ENCODE results near the gene CYP4F8.

Gene CYP4F8, protein sequence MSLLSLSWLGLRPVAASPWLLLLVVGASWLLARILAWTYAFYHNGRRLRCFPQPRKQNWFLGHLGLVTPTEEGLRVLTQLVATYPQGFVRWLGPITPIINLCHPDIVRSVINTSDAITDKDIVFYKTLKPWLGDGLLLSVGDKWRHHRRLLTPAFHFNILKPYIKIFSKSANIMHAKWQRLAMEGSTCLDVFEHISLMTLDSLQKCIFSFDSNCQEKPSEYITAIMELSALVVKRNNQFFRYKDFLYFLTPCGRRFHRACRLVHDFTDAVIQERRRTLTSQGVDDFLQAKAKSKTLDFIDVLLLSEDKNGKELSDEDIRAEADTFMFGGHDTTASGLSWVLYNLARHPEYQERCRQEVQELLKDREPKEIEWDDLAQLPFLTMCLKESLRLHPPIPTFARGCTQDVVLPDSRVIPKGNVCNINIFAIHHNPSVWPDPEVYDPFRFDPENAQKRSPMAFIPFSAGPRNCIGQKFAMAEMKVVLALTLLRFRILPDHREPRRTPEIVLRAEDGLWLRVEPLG

DNA sequence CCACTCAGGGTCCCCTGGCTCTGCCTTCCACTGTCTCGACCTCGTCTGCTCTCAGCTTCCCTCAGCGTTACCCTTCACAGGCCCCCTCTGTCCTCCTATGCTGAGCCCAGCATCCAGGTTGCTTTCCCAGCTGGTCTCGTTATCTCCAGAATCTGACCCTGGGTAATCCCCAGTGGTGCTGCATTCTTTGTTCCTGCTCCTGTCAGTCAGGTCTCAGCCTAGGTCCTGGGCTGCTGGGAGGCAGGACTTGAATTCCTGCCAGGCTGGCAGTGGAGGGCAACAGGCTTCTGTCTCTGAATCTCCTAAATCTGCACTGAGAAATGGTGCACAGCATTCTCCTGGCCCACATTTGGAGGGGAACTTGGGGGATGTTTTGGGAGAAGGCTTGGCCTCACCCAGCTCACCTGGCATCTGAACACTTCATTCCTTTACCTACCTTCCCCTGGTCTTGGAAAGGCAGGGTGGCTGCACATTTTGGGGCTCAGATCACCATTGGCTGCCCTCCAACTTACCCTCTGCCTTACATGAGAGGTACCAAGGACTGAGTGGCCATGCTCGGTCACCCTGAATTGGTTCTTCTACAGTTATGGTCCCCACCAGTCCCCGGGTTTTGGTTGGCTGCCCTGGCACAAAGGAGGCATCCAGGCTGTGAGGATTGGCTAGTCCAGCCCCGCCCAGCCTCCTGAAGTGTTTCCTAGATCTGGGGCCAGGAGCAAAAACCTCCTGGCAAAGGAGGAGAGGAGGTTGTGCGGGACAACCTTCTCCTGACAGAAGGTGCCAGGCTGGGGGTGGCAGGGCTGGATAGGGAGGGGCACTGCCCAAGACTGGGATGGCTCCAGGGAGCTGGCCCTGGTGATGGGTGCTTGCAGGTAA, at the start of gene CYP4F8:
CYP4F8 (plus strand) TSS at position 712 of the 873 bp plus-strand sequence. CDS start 399 bp downstream, outside the sequence.
- no peaks in the 10 kb centered on the region for H3K36me3 ChIP-seq (ENCODE audit: control insufficient read depth, insufficient read depth, low read length)
- no peak within 1 kb of the TSS for H3K27ac ChIP-seq (ENCODE audit: low read length)
- DNase-seq (ENCODE audit: low read depth, low spot score): no peak
- no peaks in the 10 kb centered on the region for H3K4me1 ChIP-seq (ENCODE audit: control insufficient read depth, insufficient read depth, low read length)
- no peak within 1 kb of the TSS for H3K4me3 ChIP-seq (ENCODE audit: low read length)
- no peaks in the 10 kb centered on the region for H3K27me3 ChIP-seq (ENCODE audit: control insufficient read depth, insufficient read depth, low read length)
- WGBS (ENCODE audit: insufficient coverage, insufficient read length): no CpG with 5 or more reads among the region's 8 CpGs
- H3K9me3 ChIP-seq (ENCODE audit: control insufficient read depth, insufficient read depth, low read length): peaks cover 15% of the 10 kb centered on the region

DNA sequence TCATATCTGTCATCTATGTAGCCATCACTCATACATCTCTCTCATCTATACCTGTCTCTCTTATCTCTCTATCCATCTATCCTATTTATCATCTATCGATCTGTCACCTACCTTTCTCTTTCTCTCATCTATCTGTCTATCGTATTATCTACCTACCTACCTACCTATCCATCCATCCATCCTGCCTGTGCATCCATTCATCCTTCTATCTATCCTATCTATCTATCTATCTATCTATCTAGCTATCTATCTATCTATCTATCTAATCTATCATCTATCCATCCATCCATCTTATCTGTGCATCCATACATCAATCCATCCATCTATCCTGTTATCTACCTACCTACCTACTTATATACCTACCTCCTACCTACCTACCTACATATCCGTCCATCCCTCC, 44.6 kb upstream of the CYP4F8 start:
- H3K4me3 ChIP-seq (ENCODE audit: low read length): no peak overlapping the region
- no peaks in the 10 kb centered on the region for H3K36me3 ChIP-seq (ENCODE audit: control insufficient read depth, insufficient read depth, low read length)
- no peaks in the 10 kb centered on the region for H3K27me3 ChIP-seq (ENCODE audit: control insufficient read depth, insufficient read depth, low read length)
- no peaks in the 10 kb centered on the region for H3K4me1 ChIP-seq (ENCODE audit: control insufficient read depth, insufficient read depth, low read length)
- peaks cover 13% of the 10 kb centered on the region for H3K9me3 ChIP-seq (ENCODE audit: control insufficient read depth, insufficient read depth, low read length)
- 100% methylated on average over 3 of the region's 3 CpGs for WGBS (ENCODE audit: insufficient coverage, insufficient read length)
- no peak overlapping the region for H3K27ac ChIP-seq (ENCODE audit: low read length)
- no peak for DNase-seq (ENCODE audit: low read depth, low spot score)

DNA sequence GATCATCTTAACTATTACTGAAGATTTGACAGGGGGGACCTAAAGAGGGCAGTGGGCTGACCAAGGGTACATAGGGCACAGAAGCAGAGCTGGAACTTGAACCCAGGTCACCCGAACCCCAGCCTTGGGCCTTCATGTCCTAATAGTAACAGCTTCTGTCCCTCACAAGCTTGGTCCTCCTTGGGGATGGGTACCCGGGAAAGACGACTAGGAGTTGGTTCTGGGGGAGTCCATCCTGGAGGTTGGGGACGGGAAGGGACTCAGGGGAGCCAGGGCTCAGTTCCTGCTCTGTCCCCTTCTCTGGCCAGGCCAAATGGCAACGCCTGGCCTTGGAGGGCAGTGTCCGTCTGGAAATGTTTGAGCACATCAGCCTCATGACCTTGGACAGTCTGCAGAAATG, 39.6 kb upstream of the CYP4F8 start:
- no peak for DNase-seq (ENCODE audit: low read depth, low spot score)
- Histone ChIP-seq H3K36me3 (ENCODE audit: control insufficient read depth, insufficient read depth, low read length) (no peaks in the 10 kb centered on the region), H3K4me1 (ENCODE audit: control insufficient read depth, insufficient read depth, low read length) (no peaks in the 10 kb centered on the region), H3K27ac (ENCODE audit: low read length) (no peak overlapping the region), H3K27me3 (ENCODE audit: control insufficient read depth, insufficient read depth, low read length) (no peaks in the 10 kb centered on the region), H3K9me3 (ENCODE audit: control insufficient read depth, insufficient read depth, low read length) (peaks cover 12% of the 10 kb centered on the region), H3K4me3 (ENCODE audit: low read length) (no peak overlapping the region)
- no CpG with 5 or more reads among the region's 6 CpGs for WGBS (ENCODE audit: insufficient coverage, insufficient read length)

DNA sequence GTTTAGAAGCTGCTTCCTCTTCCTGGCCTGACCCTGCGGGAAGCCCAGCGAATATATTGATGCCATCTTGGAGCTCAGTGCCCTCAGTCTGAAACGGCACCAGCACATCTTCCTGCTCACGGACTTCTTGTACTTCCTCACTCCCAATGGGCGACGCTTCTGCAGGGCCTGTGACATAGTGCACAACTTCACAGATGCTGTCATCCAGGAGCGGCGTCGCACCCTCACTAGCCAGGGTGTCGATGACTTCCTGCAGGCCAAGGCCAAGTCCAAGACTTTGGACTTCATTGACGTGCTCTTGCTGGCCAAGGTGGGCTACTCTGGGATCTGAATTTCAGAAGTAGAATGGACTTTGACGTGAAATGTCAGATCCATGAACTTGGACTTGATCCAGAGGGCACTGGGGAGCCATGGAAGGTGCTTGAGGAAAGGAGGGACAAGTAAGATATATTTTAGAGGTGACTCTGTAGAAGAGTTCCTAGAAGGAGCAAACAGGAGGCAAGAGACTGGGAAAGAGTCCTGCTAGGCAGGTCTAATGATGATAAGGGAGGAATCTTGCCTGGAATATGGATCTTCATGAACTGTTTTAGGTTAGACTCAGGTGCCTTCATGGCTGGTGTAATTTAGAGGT, 38.4 kb upstream of the CYP4F8 start:
- Histone ChIP-seq H3K27ac (ENCODE audit: low read length) (no peak overlapping the region), H3K27me3 (ENCODE audit: control insufficient read depth, insufficient read depth, low read length) (no peaks in the 10 kb centered on the region), H3K9me3 (ENCODE audit: control insufficient read depth, insufficient read depth, low read length) (peaks cover 12% of the 10 kb centered on the region), H3K4me1 (ENCODE audit: control insufficient read depth, insufficient read depth, low read length) (no peaks in the 10 kb centered on the region), H3K4me3 (ENCODE audit: low read length) (no peak overlapping the region), H3K36me3 (ENCODE audit: control insufficient read depth, insufficient read depth, low read length) (no peaks in the 10 kb centered on the region)
- DNase-seq (ENCODE audit: low read depth, low spot score): no peak
- WGBS (ENCODE audit: insufficient coverage, insufficient read length): no CpG with 5 or more reads among the region's 12 CpGs

DNA sequence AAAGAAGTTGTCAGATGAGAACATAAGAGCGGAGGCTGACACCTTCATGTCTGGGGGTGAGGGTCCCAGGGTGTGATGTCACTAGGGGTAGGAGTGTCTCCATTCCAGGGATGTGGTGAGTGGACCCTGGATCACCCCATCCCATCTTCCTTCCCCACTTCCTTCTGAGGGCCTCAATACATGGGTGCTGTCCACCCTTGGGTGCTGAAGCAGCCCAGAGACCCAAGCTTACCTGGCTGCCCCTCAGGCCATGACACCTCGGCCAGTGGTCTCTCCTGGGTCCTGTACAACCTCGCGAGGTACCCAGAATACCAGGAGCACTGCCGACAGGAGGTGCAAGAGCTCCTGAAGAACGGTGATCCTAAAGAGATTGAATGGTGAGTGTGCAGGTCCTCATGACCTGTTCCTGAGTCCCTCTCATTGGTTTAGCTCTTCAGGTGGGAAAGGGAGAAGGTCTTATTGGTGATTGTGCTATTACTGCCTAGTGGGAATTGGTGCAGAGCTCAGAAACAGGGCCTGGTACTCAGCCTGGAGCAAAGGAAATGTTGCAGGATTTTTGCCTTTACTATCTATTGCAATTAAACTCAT, 37.7 kb upstream of the CYP4F8 start:
- no CpG with 5 or more reads among the region's 6 CpGs for WGBS (ENCODE audit: insufficient coverage, insufficient read length)
- no peak overlapping the region for H3K27ac ChIP-seq (ENCODE audit: low read length)
- H3K9me3 ChIP-seq (ENCODE audit: control insufficient read depth, insufficient read depth, low read length): peaks cover 10% of the 10 kb centered on the region
- DNase-seq (ENCODE audit: low read depth, low spot score): no peak
- no peak overlapping the region for H3K4me3 ChIP-seq (ENCODE audit: low read length)
- H3K27me3 ChIP-seq (ENCODE audit: control insufficient read depth, insufficient read depth, low read length): no peaks in the 10 kb centered on the region
- H3K36me3 ChIP-seq (ENCODE audit: control insufficient read depth, insufficient read depth, low read length): no peaks in the 10 kb centered on the region
- H3K4me1 ChIP-seq (ENCODE audit: control insufficient read depth, insufficient read depth, low read length): no peaks in the 10 kb centered on the region

DNA sequence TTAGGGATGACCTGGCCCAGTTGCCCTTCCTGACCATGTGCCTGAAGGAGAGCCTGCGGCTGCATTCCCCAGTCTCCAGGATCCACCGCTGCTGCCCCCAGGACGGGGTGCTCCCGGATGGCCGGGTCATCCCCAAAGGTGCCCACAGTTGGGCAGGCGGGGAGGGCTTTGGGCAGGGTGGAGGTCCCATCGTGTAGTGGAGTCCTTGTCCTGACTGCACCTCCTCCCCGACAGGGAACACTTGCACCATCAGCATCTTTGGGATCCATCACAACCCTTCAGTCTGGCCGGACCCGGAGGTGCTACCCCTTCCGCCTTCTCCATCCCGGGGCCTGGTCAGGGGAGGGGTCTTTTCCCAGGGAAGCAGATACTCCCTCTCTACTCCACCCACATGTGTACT, 31.7 kb upstream of the CYP4F8 start:
- no CpG with 5 or more reads among the region's 12 CpGs for WGBS (ENCODE audit: insufficient coverage, insufficient read length)
- Histone ChIP-seq H3K4me3 (ENCODE audit: low read length) (no peak overlapping the region), H3K9me3 (ENCODE audit: control insufficient read depth, insufficient read depth, low read length) (peaks cover 13% of the 10 kb centered on the region), H3K36me3 (ENCODE audit: control insufficient read depth, insufficient read depth, low read length) (no peaks in the 10 kb centered on the region), H3K27ac (ENCODE audit: low read length) (no peak overlapping the region), H3K27me3 (ENCODE audit: control insufficient read depth, insufficient read depth, low read length) (no peaks in the 10 kb centered on the region), H3K4me1 (ENCODE audit: control insufficient read depth, insufficient read depth, low read length) (no peaks in the 10 kb centered on the region)
- no peak for DNase-seq (ENCODE audit: low read depth, low spot score)

DNA sequence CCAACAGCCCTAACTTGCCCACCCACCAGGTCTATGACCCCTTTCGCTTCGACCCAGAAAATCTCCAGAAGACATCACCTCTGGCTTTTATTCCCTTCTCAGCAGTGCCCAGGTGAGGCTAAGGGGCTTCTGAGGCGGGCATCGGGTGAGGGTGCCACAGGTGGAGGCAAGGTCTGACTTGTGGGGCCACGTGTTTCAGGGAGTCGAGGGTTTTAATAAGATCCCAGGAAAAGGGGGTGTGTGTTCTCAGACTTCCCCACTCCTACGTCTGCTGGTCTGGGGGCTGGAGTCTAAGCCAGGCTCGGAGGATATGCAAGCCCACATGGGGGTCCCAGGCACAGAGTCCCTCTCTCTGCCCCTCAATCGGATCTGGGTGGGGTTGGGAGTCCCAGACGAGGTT, 30.9 kb upstream of the CYP4F8 start:
- Histone ChIP-seq H3K4me1 (ENCODE audit: control insufficient read depth, insufficient read depth, low read length) (no peaks in the 10 kb centered on the region), H3K4me3 (ENCODE audit: low read length) (no peak overlapping the region), H3K27ac (ENCODE audit: low read length) (no peak overlapping the region), H3K36me3 (ENCODE audit: control insufficient read depth, insufficient read depth, low read length) (no peaks in the 10 kb centered on the region), H3K9me3 (ENCODE audit: control insufficient read depth, insufficient read depth, low read length) (peaks cover 13% of the 10 kb centered on the region), H3K27me3 (ENCODE audit: control insufficient read depth, insufficient read depth, low read length) (no peaks in the 10 kb centered on the region)
- WGBS (ENCODE audit: insufficient coverage, insufficient read length): no CpG with 5 or more reads among the region's 10 CpGs
- DNase-seq (ENCODE audit: low read depth, low spot score): no peak

DNA sequence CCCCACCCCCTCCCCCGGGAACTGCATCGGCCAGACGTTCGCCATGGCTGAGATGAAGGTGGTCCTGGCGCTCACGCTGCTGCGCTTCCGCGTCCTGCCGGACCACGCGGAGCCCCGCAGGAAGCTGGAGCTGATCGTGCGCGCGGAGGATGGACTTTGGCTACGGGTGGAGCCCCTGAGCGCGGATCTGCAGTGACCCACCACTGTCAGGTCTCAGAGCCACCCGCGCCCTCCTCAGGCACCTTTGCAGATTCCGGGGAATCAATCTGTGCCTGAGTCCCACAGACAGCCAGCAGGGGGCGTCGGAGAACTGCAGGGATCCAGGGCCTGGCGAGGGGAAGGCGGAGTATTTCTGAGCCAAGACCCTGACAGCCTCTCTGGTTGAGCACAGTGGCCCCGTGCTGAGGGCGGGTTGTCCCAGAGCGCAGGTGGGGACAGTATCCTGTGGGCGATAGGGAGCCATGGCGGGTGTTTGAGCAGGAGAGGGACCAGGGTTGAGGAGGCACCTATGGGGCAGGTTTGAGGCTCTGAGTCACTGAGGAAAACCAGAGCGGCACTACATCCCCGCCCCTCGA, 30.4 kb upstream of the CYP4F8 start:
- peaks cover 13% of the 10 kb centered on the region for H3K9me3 ChIP-seq (ENCODE audit: control insufficient read depth, insufficient read depth, low read length)
- no peak overlapping the region for H3K27ac ChIP-seq (ENCODE audit: low read length)
- H3K36me3 ChIP-seq (ENCODE audit: control insufficient read depth, insufficient read depth, low read length): no peaks in the 10 kb centered on the region
- H3K4me3 ChIP-seq (ENCODE audit: low read length): no peak overlapping the region
- WGBS (ENCODE audit: insufficient coverage, insufficient read length): 100% methylated on average over 1 of the region's 35 CpGs
- peak; percentile 20 for DNase-seq (ENCODE audit: low read depth, low spot score)
- H3K4me1 ChIP-seq (ENCODE audit: control insufficient read depth, insufficient read depth, low read length): no peaks in the 10 kb centered on the region
- no peaks in the 10 kb centered on the region for H3K27me3 ChIP-seq (ENCODE audit: control insufficient read depth, insufficient read depth, low read length)

DNA sequence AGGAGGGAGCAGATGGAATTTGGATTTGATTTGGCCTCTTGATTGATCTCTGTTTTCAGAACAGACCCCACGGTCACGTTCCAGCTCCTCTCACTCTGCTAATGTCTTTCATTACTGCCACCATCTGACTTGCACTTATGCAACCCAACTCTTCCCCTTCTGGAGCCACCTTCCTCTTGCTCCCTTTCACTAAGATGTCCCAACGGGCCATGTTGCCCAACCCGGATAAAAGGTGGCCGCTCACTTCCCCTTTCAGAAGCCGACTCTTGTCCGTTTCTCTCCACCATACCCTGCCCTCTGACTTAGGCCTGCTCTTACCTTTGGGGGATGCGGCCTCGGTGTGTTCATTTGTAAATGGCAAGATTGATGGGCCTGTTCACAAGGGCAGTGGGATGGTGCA, 27.4 kb upstream of the CYP4F8 start:
- Histone ChIP-seq H3K36me3 (ENCODE audit: control insufficient read depth, insufficient read depth, low read length) (no peaks in the 10 kb centered on the region), H3K9me3 (ENCODE audit: control insufficient read depth, insufficient read depth, low read length) (peaks cover 20% of the 10 kb centered on the region), H3K4me3 (ENCODE audit: low read length) (no peak overlapping the region), H3K4me1 (ENCODE audit: control insufficient read depth, insufficient read depth, low read length) (no peaks in the 10 kb centered on the region), H3K27me3 (ENCODE audit: control insufficient read depth, insufficient read depth, low read length) (no peaks in the 10 kb centered on the region), H3K27ac (ENCODE audit: low read length) (no peak overlapping the region)
- no CpG with 5 or more reads among the region's 9 CpGs for WGBS (ENCODE audit: insufficient coverage, insufficient read length)
- no peak for DNase-seq (ENCODE audit: low read depth, low spot score)

DNA sequence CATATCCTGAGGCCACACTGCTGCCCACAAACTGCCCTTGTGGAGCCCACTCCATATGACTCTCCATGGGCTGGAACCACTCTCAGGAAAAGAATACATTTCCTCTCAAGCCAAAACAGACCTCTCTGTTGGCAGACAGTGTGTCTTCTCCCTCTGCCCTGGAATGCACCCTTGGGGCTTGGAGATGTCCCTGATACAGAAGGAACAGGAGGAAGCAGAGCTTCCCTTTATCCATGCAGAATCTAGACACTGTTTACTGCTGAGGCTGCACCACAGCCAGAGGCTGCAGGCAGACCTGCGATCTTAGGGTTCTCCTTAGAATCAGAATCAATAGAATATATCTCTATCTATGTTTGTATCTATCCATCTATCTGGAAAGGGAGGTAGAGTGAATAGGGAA, 26.8 kb upstream of the CYP4F8 start:
- no peaks in the 10 kb centered on the region for H3K27me3 ChIP-seq (ENCODE audit: control insufficient read depth, insufficient read depth, low read length)
- H3K9me3 ChIP-seq (ENCODE audit: control insufficient read depth, insufficient read depth, low read length): peaks cover 20% of the 10 kb centered on the region
- no peaks in the 10 kb centered on the region for H3K4me1 ChIP-seq (ENCODE audit: control insufficient read depth, insufficient read depth, low read length)
- H3K4me3 ChIP-seq (ENCODE audit: low read length): no peak overlapping the region
- H3K27ac ChIP-seq (ENCODE audit: low read length): no peak overlapping the region
- no peaks in the 10 kb centered on the region for H3K36me3 ChIP-seq (ENCODE audit: control insufficient read depth, insufficient read depth, low read length)
- DNase-seq (ENCODE audit: low read depth, low spot score): no peak
- WGBS (ENCODE audit: insufficient coverage, insufficient read length): no CpG with 5 or more reads among the region's 1 CpG
